SW 1271 (cell line): ENCODE data around the gene PMVK.

Experiments
- DNase-seq, 2 experiments: peaks; one replicate each; lab custom pipeline; 2025; lab: John Stamatoyannopoulos, UW

Gene PMVK

DNA sequence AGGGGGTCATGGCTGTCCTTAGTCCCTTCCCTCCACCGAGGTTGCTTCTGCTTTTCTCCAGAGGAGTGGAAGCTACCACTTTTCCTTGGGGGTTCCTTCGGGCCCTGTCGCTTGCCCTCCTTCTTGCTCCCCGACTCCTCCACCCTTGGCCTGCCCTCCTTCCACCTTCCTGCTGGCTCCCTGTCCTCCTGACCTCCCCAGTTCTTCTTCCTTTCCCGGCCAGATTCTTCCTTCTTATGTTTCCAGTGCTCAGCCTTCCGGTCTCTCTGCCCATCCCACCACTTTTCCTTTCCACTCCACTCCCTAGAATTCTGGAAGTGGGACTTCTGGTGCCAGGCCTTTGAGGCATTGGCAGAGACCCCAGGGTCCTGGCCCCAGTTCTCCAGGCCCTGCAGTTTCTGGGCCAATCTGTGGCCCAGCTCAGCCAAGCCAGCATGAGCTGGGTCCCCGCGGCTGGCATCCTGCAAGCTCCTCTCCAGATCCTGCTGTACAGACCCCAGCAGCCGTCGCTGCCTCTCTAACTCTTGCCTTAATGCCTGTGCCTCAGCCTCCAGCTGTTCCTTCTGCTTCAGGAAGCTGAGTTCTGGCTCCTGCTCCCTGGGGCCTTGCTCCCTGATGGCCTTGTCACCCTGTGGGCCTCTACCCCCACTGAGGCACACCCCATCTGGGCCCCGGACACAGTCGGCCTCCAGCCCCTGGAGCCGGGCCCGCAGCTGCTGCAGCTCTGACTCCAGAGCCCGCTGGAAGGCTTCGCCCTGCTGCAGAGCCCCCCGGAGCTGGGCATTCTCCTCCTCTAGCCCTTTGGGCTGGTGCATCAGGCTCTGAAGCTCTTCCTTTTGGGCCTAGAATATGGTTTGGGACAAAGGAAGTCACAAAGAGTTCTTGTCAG lies 9.7 kb upstream of the PMVK start:
- DNase-seq = no peak

DNA sequence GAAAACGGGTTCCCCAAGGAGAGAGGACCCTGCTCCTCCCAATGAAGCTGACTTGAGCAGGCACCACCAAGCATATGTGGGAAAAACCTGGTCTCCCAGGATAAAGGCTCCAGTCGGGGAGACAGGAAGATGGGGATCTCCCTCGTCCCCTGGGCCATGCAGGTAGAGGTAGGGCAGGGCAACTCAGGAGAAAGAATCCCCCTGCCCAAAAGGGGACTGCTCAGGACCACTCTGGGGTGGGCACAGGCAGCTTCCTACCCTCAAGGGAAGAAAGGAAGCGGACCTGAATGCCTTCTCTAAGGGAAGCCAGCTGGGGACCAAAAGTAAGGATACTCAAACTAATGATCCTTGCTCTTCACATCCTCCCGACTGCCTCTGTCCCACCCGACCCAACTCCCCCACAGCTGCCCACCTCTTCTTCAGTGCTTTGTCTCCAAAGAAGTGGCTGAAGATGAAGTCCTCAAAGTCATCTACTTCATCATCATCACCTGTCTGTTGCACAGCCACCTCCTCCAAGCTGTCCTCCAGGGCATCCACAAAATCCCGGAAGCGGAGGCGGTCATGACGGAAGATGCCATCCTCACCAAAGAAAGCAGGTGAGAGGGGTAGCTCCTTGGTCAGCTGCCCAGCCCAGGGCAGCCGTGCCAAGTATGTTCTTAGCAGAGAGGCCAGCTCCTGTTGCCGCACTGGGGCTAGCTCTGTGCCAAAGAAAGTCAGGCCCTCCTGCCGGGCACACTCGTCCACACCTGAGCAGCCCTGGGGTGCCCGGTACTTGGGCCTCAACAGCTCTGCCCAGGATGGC lies 8.8 kb upstream of the PMVK start:
- DNase-seq = no peak

DNA sequence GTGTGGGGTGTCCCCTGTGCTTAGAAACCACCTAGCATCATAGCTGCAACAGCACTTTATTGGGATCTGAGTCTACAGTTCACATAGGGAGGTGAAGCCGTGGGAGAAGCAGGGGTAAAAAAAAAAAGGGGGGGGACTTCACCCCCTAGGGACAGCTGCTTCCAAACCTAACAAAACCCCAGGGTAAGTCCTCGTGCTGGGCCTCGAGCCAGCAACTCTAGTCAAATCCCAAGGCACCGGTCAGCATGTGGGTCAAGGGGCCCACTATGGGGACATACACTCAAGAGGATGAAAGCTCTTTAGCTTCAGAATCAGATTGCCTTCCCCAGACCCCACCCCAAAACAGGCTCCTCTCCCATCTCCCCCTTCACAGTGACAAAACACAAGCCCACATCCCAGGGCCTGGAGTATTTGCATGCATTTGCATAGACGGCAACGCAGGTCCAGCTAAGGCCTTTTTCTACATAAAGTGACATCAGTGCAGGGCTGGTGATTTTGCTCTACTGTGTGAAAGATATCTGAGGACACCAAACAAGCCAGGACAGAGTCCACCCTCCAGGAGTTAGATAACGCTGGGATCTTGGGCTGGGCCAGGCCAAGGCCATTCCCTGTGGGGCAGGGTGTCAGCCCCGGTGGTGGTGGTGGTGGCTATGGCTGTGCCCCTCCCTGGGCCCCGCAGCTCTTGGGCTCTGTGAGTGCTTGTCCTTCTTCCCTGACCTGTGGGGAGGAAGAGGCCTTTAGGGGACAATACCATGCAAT lies 8.1 kb upstream of the PMVK start:
- DNase-seq = no peak

DNA sequence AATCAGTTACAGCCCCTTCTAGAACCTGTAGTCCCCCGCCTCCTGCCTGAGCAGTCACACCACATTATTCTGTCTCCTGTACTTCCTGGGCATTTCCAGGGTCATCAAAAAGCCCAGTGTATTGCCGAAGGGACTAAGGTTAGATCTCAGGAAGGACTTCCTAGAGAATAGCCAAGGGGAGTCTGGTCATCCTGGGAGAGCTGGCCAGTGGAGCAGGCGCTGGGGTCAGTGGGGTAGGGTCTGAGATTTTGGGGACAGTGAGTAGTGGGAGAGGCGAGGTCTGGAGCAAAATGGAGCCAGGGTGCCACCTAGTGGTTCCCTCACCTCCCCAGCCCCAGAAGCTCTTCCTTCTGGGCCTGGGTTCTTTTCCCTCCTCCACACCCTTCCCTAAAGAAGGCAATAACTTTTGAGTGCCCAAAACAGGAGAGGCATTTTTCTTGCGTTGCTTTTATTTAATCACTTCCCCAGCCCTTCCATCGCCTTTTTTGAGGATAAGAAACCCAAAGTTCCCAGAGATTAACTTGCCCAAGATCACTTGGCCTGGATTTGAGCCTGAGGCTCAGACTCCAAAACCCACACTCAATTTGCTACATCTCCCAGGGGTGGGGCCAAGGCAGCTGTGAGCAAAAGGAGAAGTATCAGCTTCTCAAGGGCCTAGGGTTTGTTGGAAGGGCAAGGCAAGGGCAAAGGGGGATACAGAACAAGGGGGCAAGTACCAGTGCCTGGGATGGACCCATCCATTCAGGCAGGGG lies 7.3 kb upstream of the PMVK start:
- no peak for DNase-seq

DNA sequence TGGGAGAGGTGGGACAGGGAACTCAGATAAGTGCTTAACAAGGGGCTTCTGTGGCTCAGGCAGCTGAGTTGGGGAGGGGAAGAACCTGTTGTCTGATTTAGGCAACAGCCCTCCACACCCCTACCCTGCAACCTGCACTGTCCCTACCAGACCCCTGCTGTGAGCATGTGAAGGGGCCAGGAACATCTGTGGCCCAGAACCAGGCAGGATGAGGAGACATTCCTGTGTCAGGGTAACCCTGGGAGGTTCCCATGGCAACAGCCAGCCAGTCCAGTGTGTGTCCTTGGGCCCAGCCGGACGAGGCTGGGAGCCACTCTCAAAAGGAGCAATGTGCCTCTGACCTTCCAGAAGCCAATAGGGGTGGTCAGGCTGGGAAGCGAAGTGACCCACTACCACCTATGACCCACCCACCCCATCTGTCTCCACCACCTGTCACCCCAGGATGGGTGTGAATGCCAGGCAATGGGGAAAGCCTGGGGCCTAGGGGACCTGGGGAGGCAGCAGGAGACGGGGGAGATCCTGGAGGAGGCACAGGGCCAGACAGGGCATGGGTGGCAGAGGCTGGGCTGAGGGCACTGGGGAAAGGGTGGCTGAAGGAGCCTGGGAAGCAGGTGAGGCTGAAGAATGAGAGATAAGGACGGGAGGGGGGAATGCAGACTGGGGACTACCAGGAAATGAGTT lies 5.0 kb upstream of the PMVK start:
- DNase-seq = no peak

DNA sequence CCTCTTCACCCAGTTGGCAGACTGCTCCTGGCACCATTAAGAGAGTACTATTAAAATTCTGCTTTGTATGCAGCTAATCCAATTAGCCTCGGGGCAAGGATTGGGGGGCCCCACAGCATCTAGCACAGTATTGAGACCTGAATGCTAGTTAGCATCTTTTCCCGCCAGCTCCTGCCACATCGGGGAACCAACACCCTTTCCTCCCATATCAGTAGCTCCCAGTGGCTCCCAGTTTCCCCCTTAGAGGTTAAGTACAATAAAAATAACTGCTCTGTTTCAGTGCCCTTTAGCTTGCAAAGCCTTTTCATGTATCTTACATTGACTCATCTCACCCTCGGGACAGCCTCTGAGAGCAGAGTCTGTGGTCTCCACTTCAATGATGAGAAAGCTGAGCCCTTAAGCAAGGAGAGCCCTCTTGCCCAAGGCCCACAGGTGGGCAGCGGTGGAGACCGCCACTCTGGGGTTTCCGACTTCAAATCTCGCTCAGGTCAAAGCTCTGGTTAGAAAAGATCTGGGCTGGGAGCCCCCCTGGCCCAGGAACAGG lies 4.2 kb upstream of the PMVK start:
- DNase-seq = no peak

DNA sequence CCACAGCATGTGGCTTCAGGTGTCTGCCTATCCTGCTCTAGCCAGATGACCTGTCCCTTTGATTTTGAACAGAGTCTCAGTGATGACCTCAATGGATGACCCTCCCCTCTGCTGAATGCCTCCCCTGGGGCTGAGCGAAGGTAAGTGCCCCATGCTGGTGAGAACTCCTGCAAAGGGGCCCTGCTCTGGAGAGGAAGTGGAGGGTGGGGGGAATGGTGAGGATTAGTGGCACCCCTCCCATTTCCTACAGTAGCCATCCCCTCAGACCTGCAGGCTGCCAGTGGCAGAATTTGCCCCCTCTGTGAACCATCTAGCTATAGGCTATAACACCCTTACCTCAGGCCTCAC lies 3.7 kb upstream of the PMVK start:
- DNase-seq = no peak

DNA sequence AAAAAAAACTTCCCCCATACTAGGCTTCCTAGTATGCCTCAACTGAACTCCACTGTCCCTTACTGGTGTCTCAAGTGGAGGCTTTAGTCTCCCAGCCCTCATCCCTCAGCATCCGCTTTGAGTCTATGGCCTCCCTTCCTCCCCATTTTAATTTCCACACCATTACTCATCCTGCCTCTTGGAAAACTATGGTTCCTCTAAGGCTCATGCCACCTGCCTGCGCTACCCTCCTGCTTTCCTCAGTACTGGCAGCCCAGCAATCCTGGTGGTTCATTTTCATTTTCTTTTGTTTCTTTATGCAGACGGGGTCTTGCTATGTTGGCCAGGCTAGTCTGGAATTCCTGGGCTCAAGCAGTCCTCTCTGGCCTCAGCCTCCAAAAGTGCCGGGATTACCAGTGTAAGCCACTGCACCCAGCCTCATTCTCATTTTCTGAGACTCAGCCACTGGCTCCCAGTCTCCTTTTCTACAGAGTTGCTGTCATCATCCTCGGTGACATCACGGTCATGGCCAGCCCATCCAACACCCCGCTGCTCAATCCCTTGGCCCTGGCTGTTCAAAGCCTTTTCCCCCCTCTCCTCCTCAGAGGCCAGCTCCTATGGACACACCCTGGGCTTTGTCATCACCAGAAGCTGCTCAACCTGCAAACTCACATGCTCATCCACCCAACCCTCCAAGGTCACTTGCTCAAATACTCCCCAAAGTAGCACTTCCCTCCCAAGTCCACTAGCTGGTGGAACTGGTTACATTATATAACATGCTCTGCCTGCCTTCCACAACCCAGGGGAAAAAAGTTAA lies 2.3 kb upstream of the PMVK start:
- no peak for DNase-seq

DNA sequence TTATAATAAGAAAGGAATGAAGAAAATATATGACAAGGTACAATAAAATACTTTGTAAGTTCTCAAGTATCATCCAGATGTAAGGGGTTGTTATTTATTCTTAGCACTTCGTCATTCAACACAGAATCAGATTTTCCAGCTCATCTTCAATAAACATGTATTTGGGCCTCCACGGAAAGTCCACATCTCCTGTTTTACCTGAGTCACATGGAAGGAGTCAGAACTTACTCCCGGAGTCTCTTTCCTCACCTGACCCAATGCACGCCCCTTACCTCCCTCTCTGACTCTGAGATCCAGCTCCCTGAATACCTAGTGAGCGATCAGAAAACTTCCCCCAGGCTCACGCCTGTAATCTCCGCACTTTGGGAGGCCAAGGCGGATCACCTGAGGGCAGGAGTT lies 1.5 kb upstream of the PMVK start:
- no peak for DNase-seq

DNA sequence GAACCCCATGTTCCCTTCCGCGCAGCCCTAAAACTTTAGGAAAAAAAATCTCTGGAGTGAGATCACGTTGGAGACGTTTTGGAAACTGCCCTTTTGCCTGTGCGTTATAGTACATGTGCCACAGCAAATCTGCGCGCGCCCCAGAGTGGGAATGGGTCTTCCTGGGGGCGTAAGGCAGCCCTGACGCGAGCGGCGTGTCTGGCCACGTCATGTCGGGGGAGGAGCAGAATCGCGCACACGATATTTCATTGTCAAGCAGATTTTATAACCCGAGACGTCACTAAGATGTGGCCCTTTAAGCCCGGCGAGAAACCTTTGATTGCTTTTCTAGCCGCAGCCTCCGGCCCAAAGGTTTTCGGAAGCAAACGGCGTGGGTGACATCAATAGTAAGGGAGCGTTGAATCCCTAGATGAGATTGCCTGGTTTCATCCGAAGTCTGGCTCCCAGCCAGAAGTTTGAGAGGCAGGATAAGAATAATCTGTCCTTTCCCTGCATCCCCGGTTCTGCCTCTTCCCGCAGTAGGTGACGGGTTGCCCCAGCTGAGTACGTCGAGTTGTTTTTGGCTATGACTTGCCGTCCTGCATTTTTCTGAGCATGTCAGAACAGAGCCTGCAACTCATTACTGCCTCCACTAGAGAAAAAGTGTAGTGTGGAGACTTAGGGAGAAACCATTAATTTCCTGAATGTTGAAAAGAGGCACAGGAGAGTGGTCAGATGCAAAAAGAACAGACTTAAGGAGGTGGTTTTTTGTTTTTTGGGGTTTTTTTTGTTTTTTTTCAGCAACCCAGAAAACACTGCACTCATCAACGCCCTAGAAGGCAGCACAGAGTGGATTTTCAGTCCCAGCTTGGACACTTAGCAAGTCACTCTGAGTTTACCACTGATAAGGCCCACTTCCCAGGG lies 817 bp upstream of the PMVK start:
- peak; percentile 53 to 84 for DNase-seq

DNA sequence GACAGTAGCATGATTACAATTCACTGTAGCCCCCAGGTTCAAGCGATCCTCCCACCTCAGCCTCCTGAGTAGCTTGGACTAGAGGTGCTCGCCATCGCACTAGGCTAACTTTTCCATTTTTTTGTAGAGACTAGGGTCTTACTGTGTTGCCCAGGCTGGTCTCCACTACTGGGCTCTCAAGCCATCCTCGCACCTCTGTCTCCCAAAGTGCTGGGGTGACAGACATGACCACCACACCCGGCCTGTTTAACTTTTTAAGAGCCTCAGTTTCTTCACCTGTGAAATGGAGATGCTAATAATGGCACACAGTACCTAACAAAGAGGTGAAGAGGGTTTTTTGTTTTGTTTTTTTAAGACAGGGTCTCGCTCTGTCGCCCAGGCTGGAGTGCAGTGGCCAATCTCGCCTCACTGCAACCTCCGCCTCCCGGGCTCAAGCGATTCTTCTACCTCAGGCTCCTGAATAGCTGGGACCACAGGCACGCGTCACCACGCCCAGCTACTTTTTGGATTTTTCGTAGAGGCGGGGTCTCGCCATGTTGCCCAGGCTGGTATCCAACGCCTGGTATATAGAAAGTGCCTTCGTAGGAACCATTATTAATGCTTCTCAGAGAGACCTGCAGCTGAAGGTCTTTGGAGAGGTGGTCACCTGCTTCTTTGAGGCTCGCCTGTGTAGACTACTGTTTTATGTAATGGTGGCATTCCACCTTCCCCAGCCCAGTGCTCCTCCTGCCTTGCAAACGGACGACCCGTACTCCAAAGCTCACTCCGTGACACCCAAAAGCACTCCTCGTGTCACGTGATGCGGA lies 567 bp downstream of the PMVK start:
- no peak for DNase-seq

DNA sequence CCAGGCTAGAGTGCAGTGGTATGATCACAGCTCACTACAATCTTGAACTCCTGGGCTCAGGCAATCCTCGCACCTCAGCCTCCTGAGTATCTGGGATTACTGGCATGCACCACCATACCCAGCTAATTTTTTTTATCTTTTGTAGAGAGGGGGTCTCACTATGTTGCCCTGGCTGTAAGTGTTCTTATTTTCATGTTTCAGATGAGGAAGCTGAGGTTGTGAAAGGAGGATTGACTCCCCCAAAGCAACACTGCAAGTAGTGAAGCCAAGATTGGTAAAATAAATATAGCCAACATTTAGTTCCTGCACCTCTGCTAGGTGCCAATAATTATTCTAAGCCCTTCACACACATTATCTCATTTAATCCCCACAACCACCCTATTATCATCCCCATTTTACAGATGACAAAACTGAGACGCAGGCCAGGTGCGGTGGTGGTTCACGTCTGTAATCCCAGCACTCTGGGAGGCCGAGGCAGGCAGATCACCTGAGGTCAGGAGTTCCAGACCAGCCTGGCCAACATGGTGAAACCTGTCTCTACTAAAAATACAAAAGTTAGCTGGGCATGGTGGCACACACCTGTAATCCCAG lies 2.1 kb downstream of the PMVK start:
- DNase-seq = no peak

DNA sequence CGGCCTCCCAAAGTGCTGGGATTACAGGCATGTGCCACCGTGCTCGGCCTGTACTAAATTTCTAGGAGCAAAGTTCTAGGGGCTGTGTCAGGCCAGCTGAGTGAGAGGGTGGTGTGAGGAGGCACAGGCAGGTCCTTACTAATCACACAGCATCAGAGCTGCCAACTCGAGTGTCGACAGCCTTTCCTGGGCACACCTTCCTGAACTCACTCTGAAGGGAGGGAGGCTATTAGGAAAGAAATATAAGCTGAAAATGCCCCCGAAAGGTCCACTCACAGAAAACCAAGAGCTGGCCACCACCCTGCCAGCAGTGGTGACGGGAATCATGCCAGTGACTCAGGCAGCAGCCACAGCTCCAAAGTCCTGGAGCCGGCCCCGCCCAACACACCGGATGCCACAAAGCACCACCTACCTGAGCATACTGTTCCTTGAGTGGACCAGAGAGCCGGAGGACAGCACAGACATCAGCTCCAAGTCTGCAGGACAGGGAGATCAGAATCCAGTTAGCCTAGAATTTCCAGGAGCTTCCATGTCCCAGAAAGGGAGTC lies 4.5 kb downstream of the PMVK start:
- DNase-seq = peak; percentile 36 to 54

DNA sequence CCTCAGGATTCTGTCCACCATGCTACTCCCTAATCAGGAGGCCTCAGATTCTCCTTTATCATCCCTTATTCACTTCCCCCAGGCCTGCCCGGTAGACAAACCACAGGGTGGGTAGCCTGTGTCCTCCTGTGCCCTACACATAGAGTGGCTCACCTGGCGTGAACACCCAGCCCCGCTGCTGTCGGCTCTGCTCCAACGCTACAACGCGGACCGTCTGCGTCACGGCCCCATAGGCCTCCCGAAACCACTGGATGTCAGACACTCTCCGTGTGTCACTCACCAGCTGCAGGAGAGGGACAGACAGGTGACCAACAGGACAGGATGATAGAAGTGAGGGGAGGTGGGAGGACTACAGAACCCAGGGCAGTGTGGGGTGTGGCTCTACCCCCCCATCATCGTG lies 10.3 kb downstream of the PMVK start:
- no peak for DNase-seq

DNA sequence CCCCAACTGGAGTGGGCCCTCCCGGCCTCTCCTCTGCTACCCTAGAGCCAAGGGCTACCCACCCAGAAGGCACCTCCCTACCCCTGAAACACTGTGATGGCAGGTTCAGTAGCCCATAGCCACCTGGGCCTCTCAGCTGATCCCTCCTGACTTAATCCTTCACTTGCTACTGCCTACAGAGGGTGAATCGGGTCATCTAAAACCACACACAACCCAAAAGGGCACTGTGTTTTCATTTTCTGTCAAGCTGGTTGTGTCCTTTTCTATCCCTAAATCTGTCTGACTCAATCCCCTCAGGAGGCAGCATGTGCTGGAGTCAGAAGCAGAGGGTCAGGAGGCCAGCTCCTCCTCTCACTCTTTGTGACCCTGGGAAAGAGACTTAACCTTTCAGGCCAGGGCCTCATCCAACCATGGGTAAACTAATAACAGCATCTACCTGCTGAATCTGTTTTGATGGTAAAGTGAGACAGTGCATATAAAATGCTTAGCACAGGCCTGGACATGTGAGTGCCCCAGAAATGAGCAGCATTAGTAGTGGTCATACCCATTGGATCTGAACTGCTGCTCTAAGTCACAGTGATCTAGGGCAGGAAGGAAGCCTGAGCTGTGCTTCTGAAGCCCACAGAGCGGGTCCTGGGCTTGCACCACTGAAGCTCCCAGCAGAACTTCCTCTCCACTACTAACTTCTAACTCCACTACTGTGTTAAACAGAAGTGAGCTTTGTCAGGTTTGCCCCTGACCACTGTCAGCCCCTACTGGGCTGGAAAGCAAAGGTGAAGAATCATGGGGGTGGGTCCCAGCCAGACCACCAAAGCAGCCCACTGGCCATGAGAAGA lies 11.0 kb downstream of the PMVK start:
- DNase-seq = no peak

DNA sequence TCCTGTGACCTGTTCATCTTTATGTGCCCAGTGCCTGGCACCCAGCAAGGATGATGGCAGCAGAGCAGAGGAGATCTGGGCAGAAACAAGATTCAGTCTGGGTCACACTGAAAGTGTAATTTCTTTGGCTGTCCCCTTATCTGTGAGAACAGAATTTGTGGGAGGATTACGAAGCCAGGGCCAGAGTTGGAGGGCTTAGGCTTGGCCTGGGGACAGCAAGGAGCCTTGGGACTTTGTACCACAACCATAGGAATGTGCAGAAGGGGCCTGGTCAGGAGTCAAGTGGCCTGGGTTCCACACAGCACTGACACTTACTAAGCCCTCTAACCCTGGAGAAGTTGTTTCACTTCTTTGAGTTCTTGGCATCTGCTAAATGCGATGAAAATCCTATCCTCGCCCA lies 12.8 kb downstream of the PMVK start:
- DNase-seq = no peak

DNA sequence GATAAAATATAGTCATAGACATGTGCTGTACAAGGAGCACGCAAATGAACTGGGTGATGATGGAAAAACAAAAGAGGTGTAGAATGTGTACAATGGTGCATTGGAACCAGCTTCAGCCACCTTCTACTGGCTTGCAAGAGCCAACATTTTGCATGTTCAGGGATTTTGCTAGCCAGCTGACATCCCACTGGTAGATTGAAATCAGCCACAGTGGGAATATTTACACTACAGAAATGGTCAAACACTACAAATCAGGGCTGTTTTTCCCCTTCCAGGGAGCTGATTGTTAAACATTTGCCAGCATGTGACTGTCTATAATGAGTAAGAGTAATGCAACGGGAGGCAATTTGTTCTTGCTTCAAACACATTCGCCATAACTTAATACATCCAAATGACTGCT lies 23.2 kb downstream of the PMVK start:
- DNase-seq = no peak
